Measurements from ENCODE around the gene ASCC1.

DNA sequence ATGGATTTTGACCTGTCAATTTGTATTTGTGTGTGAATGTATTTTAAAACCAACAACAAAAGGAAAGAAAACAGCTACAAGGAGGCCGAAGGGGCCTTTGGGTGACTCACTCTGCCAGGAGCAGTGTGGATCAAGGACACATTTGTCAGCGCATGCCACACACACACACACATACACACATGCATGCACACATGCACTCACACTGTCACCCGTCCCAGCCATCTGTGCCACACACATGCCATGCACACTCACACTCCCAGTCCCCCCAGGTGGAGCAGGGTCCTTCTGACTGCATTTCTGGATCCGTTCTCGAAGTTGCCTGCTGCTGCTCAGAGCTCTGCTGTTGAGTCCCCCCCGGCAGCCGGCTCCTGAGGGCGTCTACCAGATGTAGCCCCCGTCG is 153.7 kb downstream of the ASCC1 start:
- TF ChIP-seq, protein P1, sequence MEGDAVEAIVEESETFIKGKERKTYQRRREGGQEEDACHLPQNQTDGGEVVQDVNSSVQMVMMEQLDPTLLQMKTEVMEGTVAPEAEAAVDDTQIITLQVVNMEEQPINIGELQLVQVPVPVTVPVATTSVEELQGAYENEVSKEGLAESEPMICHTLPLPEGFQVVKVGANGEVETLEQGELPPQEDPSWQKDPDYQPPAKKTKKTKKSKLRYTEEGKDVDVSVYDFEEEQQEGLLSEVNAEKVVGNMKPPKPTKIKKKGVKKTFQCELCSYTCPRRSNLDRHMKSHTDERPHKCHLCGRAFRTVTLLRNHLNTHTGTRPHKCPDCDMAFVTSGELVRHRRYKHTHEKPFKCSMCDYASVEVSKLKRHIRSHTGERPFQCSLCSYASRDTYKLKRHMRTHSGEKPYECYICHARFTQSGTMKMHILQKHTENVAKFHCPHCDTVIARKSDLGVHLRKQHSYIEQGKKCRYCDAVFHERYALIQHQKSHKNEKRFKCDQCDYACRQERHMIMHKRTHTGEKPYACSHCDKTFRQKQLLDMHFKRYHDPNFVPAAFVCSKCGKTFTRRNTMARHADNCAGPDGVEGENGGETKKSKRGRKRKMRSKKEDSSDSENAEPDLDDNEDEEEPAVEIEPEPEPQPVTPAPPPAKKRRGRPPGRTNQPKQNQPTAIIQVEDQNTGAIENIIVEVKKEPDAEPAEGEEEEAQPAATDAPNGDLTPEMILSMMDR (conservative IDR thresholded peaks at IDR 0.05; ENCODE audit: low read depth in 2 of 2): no peak
- TF ChIP-seq, protein P2, sequence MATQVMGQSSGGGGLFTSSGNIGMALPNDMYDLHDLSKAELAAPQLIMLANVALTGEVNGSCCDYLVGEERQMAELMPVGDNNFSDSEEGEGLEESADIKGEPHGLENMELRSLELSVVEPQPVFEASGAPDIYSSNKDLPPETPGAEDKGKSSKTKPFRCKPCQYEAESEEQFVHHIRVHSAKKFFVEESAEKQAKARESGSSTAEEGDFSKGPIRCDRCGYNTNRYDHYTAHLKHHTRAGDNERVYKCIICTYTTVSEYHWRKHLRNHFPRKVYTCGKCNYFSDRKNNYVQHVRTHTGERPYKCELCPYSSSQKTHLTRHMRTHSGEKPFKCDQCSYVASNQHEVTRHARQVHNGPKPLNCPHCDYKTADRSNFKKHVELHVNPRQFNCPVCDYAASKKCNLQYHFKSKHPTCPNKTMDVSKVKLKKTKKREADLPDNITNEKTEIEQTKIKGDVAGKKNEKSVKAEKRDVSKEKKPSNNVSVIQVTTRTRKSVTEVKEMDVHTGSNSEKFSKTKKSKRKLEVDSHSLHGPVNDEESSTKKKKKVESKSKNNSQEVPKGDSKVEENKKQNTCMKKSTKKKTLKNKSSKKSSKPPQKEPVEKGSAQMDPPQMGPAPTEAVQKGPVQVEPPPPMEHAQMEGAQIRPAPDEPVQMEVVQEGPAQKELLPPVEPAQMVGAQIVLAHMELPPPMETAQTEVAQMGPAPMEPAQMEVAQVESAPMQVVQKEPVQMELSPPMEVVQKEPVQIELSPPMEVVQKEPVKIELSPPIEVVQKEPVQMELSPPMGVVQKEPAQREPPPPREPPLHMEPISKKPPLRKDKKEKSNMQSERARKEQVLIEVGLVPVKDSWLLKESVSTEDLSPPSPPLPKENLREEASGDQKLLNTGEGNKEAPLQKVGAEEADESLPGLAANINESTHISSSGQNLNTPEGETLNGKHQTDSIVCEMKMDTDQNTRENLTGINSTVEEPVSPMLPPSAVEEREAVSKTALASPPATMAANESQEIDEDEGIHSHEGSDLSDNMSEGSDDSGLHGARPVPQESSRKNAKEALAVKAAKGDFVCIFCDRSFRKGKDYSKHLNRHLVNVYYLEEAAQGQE (IDR thresholded peaks at IDR 0.05; ENCODE audit: unreplicated experiment): no peak
- TF ChIP-seq EZH2 (IDR thresholded peaks at IDR 0.05; ENCODE audit: low read depth, unreplicated experiment) (no peak), JUNB (IDR thresholded peaks at IDR 0.05; ENCODE audit: unreplicated experiment) (no peak)

All from GM23338 (cell line).